HCEC 1CT (cell line): ENCODE results near the gene LYZL2.

Experiments
- DNase-seq: peaks from one replicate; pipeline ENCODE4 v3.0.0-alpha.2; 2017

Gene LYZL2

GRCh38 chr10:30589441-30589840, 40.1 kb downstream of the LYZL2 start:
- DNase-seq: no peak

- no peak for DNase-seq
These were observed 42.0 kb downstream of the LYZL2 start for GRCh38 chr10:30587522-30588031.

- no peak for DNase-seq
These were observed 42.7 kb downstream of the LYZL2 start for GRCh38 chr10:30586828-30587227.

- DNase-seq: peak; percentile 30
These were observed 45.7 kb downstream of the LYZL2 start for GRCh38 chr10:30583778-30584415.

- DNase-seq: peak; percentile 58
These were observed 47.7 kb downstream of the LYZL2 start for GRCh38 chr10:30581779-30582380.

- DNase-seq: no peak
These were observed 48.9 kb downstream of the LYZL2 start for GRCh38 chr10:30580676-30581075.

- no peak for DNase-seq
These were observed 49.3 kb downstream of the LYZL2 start for GRCh38 chr10:30580241-30580640.

- no peak for DNase-seq
These were observed 50.0 kb downstream of the LYZL2 start for GRCh38 chr10:30579574-30579973.

GRCh38 chr10:30577048-30577447, 52.5 kb downstream of the LYZL2 start:
- no peak for DNase-seq

- DNase-seq: no peak
These were observed 52.9 kb downstream of the LYZL2 start for GRCh38 chr10:30576641-30577040.

GRCh38 chr10:30574432-30574796, 55.1 kb downstream of the LYZL2 start:
- no peak for DNase-seq

GRCh38 chr10:30573721-30574431, 55.7 kb downstream of the LYZL2 start:
- no peak for DNase-seq

- no peak for DNase-seq
These were observed 64.1 kb downstream of the LYZL2 start for GRCh38 chr10:30565449-30565848.

GRCh38 chr10:30562787-30563186, 66.8 kb downstream of the LYZL2 start:
- peak; percentile 23 for DNase-seq
